ENCODE data around the gene OSBP2. TPM values are rescaled to one million over a fixed set of nuclear protein-coding genes. Genes with fewer than 3 reads are reported as not detected.
A peak's percentile ranks its signal among the peaks of the same experiment; 100 is the strongest.

OSBP2 gene
- total RNA-seq, 2 experiments from 2014 or later, result 0.58 to 0.72 TPM

GRCh38 chr22:30866811-30867271, 172.2 kb downstream of the OSBP2 start:
- Mint-ChIP-seq H3K36me3 (ENCODE audit: low read depth) (no peaks in the 10 kb centered on the region), H3K4me1 (ENCODE audit: low read depth) (peaks cover 4% of the 10 kb centered on the region), H3K9me3 (no peaks in the 10 kb centered on the region), H3K27me3 (no peaks in the 10 kb centered on the region), H3K4me3 (no peak overlapping the region), H3K27ac (no peak overlapping the region)
- DNase-seq (peak; percentile 8), ATAC-seq (peak; percentile 67)
- TF ChIP-seq, protein P1, sequence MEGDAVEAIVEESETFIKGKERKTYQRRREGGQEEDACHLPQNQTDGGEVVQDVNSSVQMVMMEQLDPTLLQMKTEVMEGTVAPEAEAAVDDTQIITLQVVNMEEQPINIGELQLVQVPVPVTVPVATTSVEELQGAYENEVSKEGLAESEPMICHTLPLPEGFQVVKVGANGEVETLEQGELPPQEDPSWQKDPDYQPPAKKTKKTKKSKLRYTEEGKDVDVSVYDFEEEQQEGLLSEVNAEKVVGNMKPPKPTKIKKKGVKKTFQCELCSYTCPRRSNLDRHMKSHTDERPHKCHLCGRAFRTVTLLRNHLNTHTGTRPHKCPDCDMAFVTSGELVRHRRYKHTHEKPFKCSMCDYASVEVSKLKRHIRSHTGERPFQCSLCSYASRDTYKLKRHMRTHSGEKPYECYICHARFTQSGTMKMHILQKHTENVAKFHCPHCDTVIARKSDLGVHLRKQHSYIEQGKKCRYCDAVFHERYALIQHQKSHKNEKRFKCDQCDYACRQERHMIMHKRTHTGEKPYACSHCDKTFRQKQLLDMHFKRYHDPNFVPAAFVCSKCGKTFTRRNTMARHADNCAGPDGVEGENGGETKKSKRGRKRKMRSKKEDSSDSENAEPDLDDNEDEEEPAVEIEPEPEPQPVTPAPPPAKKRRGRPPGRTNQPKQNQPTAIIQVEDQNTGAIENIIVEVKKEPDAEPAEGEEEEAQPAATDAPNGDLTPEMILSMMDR (IDR thresholded peaks at IDR 0.05), result no peak
- intact Hi-C loops (cut with micrococcal nuclease), result no loop called here
- POLR2A ChIA-PET, result no interaction called here
- CTCF ChIA-PET, result no interaction called here

GRCh38 chr22:30867746-30868662, 173.3 kb downstream of the OSBP2 start:
- ATAC-seq (no peak), DNase-seq (no peak)
- H3K9me3 Mint-ChIP-seq, result no peaks in the 10 kb centered on the region
- H3K27ac Mint-ChIP-seq, result no peak overlapping the region
- no peaks in the 10 kb centered on the region for H3K36me3 Mint-ChIP-seq (ENCODE audit: low read depth)
- CTCF ChIA-PET, result no interaction called here
- no peaks in the 10 kb centered on the region for H3K27me3 Mint-ChIP-seq
- no peak overlapping the region for H3K4me3 Mint-ChIP-seq
- POLR2A ChIA-PET, result no interaction called here
- peaks cover 4% of the 10 kb centered on the region for H3K4me1 Mint-ChIP-seq (ENCODE audit: low read depth)
- TF ChIP-seq, protein P1 (IDR thresholded peaks at IDR 0.05), result no peak
- intact Hi-C loops (cut with micrococcal nuclease), result no loop called here

DNA sequence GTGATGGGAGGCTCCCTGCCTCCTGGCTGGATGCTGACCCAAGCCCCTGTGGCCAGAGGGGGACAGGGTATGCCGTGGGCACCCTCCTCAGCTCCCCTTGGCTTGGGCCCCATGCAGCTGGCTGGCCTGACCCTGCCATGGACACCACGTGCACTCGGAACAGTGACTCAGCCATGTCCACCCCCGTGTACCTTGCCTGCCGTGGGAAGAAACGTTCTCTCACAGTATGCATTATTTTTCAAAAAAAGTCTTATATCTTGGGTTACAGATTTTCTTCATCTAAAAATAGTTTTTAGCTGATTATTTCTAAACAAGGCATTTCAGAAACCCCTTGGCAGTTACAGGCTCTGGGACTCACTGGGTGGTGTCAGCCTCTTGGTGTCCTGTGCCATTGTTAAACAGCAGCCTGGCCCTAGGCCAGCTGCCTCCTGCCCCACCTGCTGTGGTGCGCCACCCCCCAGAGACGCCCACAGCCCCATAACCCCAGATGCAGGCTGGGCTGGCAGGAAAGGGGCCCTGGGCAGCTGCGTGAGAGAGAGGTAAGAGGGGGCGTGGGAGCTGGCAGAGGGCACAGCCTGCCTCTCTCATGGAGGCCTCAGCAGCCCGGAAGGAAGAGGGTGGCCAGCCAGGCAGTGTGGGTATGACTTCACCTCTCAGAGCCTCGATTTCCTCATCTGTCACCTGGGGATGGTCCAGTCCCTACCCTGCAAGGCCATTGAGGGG, 174.2 kb downstream of the OSBP2 start:
- intact Hi-C loops (cut with micrococcal nuclease), result no loop called here
- TF ChIP-seq, protein P1 (IDR thresholded peaks at IDR 0.05), result no peak
- Mint-ChIP-seq H3K4me1 (ENCODE audit: low read depth) (peaks cover 4% of the 10 kb centered on the region), H3K27ac (no peak overlapping the region), H3K4me3 (no peak overlapping the region), H3K9me3 (no peaks in the 10 kb centered on the region), H3K27me3 (no peaks in the 10 kb centered on the region), H3K36me3 (ENCODE audit: low read depth) (no peaks in the 10 kb centered on the region)
- ATAC-seq (no peak), DNase-seq (no peak)
- ChIA-PET POLR2A (no interaction called here), CTCF (no interaction called here)

GRCh38 chr22:30869667-30870395, 175.2 kb downstream of the OSBP2 start:
- TF ChIP-seq, protein P1 (IDR thresholded peaks at IDR 0.05), result no peak
- H3K9me3 Mint-ChIP-seq, result no peaks in the 10 kb centered on the region
- no peaks in the 10 kb centered on the region for H3K36me3 Mint-ChIP-seq (ENCODE audit: low read depth)
- H3K4me1 Mint-ChIP-seq (ENCODE audit: low read depth), result peaks cover 4% of the 10 kb centered on the region
- ATAC-seq (no peak), DNase-seq (no peak)
- no peak overlapping the region for H3K27ac Mint-ChIP-seq
- intact Hi-C loops (cut with micrococcal nuclease), result no loop called here
- H3K4me3 Mint-ChIP-seq, result no peak overlapping the region
- ChIA-PET POLR2A (no interaction called here), CTCF (no interaction called here)
- H3K27me3 Mint-ChIP-seq, result no peaks in the 10 kb centered on the region

All from activated CD8-positive, alpha-beta T cell treated with anti-CD3 and anti-CD28 coated beads for 36 hours (primary cell).